ENCODE data around the gene KCNH4.
A peak's percentile ranks its signal among the peaks of the same experiment; 100 is the strongest.
"Not testable (repeated sequence)": the region's sequence is repeated elsewhere in the genome, so short reads cannot be mapped to it uniquely, and the experiment has no call there.

The KCNH4 gene

DNA sequence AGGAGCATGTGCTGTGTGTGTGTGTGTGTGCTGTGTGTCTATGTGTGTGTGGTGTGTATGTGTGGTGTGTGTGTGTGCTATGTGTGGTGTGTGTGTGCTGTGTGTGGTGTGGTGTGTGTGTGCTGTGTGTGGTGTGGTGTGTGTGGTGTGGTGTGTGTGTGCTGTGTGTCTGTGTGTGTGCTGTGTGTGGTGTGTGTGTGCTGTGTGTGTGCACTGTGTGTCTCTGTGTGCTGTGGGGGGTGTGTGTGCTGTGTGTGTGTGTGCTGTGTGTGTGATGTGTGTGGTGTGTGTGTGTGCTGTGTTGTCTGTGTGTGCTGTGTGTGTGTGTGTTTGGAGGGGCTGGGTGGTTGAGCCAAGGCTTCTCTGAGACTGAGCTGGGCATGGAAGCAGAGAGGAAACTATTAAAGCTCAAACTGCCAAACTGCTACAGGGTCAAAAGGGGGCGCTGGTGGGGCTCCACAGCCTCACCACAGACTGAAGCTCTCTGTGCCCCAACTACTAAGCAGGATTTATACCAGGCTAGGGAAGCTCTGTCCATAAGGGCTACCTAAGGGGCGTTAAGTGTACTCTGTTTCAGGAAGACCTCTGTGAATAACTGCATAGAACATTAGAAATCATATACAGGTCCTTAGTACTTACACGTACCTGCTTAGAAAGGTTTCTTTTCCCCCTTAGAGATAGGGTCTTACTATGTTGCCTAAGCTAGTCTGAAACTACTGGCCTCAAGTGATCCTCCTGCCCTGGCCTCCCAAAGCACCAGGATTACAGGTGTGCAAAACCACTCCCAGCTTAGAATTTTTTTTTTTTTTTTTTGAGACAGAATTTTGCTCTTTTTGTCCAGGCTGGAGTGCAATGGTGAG is 41.2 kb upstream of the KCNH4 start:
- ChIA-PET POLR2A (ENCODE audit: low non-redundant PET) (interaction anchor here (0.5 to 0.6 kb wide), 2 partner anchors 51 to 56 kb away, joined by 5 to 12 read pairs; no protein-coding TSS in a partner anchor), CTCF (interaction anchor here (0.5 to 0.8 kb wide), 4 partner anchors 28 to 508 kb away, joined by 3 to 4 read pairs (median 4); no protein-coding TSS in a partner anchor)
- no peak for DNase-seq (ENCODE audit: low spot score)
- H3K27ac ChIP-seq: no peak overlapping the region
- TF ChIP-seq, protein P1, sequence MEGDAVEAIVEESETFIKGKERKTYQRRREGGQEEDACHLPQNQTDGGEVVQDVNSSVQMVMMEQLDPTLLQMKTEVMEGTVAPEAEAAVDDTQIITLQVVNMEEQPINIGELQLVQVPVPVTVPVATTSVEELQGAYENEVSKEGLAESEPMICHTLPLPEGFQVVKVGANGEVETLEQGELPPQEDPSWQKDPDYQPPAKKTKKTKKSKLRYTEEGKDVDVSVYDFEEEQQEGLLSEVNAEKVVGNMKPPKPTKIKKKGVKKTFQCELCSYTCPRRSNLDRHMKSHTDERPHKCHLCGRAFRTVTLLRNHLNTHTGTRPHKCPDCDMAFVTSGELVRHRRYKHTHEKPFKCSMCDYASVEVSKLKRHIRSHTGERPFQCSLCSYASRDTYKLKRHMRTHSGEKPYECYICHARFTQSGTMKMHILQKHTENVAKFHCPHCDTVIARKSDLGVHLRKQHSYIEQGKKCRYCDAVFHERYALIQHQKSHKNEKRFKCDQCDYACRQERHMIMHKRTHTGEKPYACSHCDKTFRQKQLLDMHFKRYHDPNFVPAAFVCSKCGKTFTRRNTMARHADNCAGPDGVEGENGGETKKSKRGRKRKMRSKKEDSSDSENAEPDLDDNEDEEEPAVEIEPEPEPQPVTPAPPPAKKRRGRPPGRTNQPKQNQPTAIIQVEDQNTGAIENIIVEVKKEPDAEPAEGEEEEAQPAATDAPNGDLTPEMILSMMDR (conservative IDR thresholded peaks at IDR 0.05; ENCODE audit: low read depth): peak; percentile 33; the same call in 1 of the 2 replicates

DNA sequence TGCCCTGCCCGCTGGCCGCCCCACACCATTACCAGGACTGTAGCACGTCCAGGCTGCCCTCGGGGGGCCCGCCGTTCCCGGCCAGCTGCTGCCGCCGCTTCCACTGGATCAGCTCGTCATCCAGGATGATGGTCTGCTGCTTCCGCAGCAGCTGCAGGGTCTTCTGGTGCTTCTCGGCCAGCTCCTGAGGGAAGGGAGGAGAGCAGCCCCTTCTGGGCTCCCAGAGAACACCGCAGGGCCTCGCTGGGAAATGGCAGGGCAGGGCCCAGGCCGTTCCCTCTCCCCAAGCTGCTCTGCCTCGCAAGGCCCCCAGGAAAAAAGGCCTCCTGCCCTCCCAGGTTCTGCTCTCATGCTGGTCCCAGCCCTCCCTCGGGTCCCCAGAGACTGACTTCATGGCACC is 38.3 kb upstream of the KCNH4 start:
- CTCF ChIA-PET; POLR2A ChIA-PET (ENCODE audit: low non-redundant PET); H3K27ac ChIP-seq; DNase-seq (ENCODE audit: low spot score): not testable (repeated sequence)

DNA sequence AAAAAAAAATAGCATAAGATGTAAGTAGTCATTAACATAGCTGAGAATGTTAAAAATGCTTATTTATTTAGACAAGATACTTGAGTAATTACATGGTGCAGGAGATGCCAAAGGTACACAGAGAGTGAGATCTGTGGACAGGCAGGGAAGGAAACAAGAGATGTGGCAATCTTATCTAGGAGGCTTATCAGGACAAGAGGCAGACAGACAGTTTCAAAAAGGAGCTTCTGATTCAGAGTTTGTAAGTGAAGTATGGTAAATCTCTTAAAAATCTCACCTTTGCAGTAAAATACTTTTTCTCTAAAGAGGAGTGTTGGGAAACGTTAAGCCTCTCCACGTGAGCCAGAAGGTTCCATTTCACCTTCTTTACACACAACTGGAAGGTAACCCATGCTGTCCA is 33.2 kb upstream of the KCNH4 start:
- H3K27ac ChIP-seq: no peak overlapping the region
- ChIA-PET CTCF (interaction anchor here (0.5 kb wide), 1 partner anchor 1182 kb away, joined by 8 read pairs; no protein-coding TSS in a partner anchor), POLR2A (ENCODE audit: low non-redundant PET) (no interaction called here)
- DNase-seq (ENCODE audit: low spot score): no peak
- TF ChIP-seq, protein P1 (conservative IDR thresholded peaks at IDR 0.05; ENCODE audit: low read depth): no peak

DNA sequence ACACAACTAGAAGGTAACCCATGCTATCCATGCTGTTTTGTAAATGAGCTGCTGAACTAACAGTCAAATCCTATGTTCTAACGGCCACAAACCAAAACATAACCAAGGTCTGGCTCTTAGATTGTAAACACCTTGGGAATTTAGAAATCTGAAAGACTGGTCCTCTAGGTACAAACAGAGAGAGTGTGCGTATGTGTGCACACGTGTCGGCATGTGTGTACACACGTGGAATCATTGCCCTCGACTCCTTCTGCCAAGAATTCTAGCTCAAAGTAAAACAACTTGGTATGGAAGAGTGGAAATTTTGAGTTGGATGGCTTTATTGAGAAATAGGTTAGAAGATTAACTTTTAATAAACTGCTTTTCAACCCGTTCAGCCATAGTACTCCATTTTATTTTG is 31.4 kb upstream of the KCNH4 start:
- DNase-seq (ENCODE audit: low spot score): no peak
- POLR2A ChIA-PET (ENCODE audit: low non-redundant PET): interaction anchor here (0.6 kb wide), 1 partner anchor 20 kb away, joined by 3 read pairs; no protein-coding TSS in a partner anchor
- H3K27ac ChIP-seq: no peak overlapping the region
- TF ChIP-seq, protein P1 (conservative IDR thresholded peaks at IDR 0.05; ENCODE audit: low read depth): no peak
- CTCF ChIA-PET: no interaction called here

DNA sequence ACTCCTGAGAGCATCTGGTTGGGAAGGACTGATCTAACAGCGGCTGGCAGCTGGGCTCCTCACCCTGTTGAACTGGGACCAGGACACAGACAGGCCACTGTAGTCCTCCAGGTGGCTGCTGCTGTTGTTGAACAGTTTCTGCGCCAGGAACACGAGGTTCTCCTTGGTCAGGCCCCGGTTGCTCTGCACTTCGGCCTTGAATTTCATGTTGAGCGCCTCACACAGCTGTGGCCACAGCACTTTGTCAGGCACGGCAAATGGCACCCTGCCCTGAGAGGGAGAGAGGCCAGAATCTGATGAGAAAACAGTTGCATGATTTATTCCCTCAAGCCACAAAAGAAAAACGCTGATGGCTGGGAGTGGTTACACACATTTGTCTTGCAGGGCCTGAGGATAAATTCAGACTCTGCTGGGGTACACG is 31.0 kb upstream of the KCNH4 start:
- CTCF ChIA-PET; H3K27ac ChIP-seq; DNase-seq (ENCODE audit: low spot score); POLR2A ChIA-PET (ENCODE audit: low non-redundant PET): not testable (repeated sequence)

DNA sequence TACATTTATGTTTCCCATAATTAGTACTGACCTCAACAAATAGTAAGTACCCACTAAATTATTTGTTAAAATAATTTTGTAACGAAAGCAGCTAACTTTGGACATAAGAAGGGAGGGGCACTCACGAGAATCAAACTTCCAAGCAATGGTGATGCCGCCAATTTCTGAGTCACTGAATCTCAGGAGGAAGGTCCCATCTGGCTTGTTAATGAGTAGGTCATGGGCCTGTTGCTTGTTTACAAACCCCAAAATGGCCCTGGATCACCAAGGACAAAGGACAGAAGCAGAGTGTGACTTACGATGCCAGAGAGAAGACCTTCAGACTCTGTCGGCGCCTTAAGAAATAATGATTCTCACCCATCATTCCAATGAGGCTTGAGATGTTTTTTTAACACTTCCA is 29.1 kb upstream of the KCNH4 start:
- POLR2A ChIA-PET (ENCODE audit: low non-redundant PET): no interaction called here
- no peak overlapping the region for H3K27ac ChIP-seq
- no peak for DNase-seq (ENCODE audit: low spot score)
- CTCF ChIA-PET: no interaction called here
- TF ChIP-seq, protein P1 (conservative IDR thresholded peaks at IDR 0.05; ENCODE audit: low read depth): no peak

DNA sequence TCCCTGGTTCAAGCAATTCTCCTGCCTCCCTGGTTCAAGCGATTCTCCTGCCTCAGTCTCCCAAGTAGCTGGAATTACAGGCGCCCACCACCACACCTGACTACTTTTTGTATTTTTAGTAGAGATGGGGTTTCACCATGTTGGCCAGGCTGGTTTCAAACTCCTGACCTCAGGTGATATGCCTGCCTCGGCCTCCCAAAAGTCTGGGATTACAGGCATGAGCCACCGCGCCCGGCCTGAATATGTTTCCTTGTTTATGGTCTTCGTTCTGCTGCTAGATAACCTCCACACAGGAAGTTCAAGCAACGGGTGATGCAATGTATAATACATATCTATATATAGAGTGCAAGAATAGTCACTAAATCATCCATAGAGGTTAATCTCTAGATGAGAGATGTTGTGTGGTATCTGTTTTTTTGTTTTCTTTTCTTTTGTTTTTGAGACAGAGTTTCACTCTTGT is 25.2 kb upstream of the KCNH4 start:
- H3K27ac ChIP-seq; CTCF ChIA-PET; DNase-seq (ENCODE audit: low spot score); POLR2A ChIA-PET (ENCODE audit: low non-redundant PET): not testable (repeated sequence)

DNA sequence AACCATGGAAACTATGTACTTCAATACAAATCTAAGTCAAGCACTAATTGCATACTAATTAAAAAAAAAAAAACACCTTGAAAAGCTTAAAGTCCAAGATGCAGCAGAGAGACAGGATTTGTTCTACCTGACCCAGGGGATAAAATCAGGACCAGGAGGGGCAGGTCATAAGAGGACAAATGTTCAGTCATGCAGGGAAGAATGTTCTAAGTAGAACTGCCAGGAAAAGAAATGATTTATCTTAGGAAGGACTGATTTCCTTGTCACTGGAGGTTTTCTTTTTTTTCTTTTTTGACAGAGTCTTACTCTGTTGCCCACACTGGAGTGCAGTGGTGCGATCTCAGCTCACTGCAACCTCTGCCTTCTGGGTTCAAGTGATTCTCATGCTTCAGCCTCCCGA is 22.4 kb upstream of the KCNH4 start:
- ChIA-PET POLR2A (ENCODE audit: low non-redundant PET) (no interaction called here), CTCF (no interaction called here)
- TF ChIP-seq, protein P1 (conservative IDR thresholded peaks at IDR 0.05; ENCODE audit: low read depth): no peak
- no peak overlapping the region for H3K27ac ChIP-seq
- no peak for DNase-seq (ENCODE audit: low spot score)
